PC-9 (cell line): ENCODE results near the gene PITX3.

Experiments used
- CTCF ChIP-seq: fragments of 200-600 bp; sonication (generic); conservative IDR thresholded peaks from 2 replicates; pipeline ENCODE4 v1.6.1; 2017; ENCODE audit warnings: mixed run types, antibody characterized with exemption, mild to moderate bottlenecking, moderate library complexity
- EZH2 ChIP-seq: fragments of 200-600 bp; sonication (generic); IDR thresholded peaks from 2 replicates; pipeline ENCODE4 v1.8.0; 2017; ENCODE audit warnings: antibody characterized with exemption, low read depth

- no peak for TF ChIP-seq CTCF
- no peak for TF ChIP-seq EZH2
Measured at GRCh38 chr10:102211615-102212299, 29.6 kb downstream of the PITX3 start.
